GM19467 (cell line): ENCODE results near the gene DUSP8.
"Not testable (repeated sequence)": the region's sequence is repeated elsewhere in the genome, so short reads cannot be mapped to it uniquely, and the experiment has no call there.

Source experiments
- ATAC-seq: cut with Tn5 transposase; IDR thresholded peaks from one replicate; pipeline ENCODE4 v1.9.1; 2021; ENCODE audit warnings: mild to moderate bottlenecking, moderate library complexity; ENCODE audit not compliant: unreplicated experiment

DUSP8 gene

DNA sequence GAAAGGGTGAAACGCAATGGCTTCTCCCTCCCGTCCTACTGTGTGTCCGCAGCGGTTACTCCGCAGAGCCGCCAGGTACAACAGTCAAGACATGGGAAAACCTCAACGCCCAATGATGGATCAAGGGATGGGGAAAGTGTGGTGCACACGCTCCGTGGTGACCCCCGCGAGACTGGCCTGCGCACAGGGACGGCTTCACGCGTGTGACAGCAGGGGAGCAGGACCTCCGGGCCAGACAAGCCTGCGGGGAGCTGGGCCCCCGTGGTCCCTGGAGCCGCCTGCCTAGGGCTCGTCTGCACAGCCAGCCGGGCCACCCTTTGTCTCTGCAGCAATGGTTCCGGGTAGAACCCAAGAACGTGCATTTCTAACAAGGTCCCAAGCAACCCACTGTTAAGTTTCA lies 53.8 kb downstream of the DUSP8 start:
- ATAC-seq = no peak

DNA sequence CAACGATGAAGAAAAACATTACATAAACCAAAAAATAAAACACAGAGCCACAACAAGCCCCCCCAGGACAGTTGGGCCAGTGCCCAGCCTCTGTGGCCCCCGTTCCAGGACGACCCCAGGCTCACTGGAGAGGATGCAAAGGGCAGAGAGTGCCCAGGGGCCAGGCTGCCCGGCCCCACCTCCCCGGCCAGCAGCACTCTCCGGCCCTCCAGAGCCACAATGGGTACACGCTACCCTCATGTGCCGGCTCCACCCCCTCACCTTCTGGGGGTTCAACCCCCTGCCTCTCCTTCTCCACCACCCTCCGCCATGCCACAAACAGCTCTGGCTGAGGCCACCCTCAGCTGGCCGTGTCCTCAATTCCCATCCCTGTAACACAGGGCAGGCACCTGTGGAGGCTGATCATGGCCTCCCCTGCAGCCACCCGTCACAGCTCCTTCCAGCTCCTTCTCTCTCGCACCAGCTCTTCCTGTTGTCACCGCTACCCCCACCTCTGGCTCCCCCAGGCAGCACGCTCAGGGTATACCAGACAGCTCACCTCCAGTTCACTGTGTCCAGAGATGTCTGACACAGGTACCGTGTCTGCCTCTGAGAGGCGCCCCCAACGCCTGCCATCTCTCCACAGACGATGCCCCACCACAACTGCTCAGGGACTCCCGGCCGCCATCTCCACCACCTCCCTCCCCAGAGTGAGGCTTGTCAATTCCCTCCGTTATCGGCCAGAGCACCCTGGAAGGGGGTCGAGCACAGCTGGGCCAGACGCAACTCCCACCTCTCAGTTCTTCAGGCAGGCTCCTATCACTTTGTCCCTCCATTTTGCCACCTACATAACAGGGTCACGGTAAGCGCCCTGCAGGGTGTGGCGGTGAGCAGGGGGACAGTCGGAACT lies 54.7 kb downstream of the DUSP8 start:
- no peak for ATAC-seq

DNA sequence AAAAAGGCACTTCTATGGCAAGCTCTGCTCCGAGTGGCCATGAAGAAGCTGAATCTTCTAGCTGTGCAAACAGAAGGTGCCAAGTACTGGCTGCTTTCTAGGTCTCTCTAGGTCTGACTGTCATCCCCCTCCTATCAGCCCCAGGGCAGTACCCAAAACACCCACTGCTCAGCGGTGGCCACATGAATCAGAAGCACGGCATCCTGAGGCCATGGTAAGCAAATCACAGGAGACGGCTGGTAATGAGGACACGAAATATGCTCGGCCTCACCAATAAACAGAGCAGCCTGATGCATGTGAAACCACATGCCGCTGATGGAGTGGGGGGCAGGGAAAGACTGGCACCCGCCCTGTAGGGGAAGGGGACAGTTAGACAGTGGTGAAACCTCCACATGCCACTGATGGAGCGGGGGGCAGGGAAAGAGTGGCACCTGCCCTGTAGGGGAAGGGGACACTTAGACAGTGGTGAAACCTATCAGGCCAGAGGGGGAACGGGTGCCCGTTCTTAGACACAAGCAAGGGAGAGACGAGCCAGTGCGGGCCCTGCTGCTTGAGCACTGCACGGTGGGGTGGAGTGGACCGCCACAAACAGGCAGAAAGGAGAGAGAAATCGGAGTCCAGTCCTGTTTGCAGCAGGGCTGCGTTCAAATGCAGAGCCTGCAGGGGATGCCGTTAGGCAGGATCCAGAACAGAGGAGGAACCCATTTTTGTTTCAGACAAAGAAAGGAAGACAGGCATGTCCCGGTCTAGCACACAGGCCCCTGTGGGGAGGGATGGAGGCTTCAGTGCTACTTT lies 55.6 kb downstream of the DUSP8 start:
- ATAC-seq = no peak

DNA sequence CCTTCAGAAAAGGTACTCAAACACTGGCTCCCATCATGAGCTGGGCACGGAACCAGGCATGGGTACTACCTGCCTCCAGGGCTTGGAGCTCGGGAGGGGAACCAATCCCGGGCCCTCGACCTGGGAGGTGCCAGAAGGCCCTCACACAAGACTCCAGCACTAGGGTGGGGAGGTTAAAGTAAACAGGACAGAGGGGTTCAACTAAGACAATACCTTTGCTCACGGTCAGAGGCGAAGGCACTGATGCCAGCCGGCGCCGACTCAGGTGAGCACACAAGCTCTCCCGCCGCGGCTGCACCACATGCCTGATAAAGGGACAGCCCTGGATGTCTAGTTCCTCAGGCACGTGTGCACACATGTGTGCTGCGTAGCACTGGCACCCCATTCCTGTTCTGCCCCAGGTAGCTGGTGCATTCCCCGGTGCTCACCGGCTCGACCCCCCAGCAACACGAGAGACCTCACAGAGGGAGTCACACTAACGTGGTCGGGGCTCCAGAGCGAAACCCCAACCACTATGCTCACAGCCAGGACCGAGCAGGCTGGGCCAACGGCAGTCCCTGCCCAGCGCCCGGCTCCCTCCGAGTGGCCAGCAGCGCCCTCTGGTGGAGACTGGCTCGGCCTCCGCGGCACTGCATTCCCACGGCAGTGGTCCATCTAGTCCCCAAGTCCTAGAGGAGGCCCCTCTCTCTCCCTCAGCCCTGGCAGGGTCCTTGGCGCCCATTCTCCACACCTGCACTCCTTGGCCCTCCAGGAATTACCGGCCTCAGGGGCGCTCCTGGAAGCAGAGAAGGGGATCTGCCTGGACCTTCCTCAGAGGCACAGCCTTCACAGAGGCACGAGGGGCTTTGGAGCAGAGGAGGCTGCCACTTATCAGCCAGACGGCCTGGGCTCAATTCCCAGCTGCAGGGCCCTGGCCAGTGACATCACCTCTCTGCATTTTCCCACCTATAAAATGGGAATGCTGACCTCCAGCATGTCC lies 56.7 kb downstream of the DUSP8 start:
- no peak for ATAC-seq

DNA sequence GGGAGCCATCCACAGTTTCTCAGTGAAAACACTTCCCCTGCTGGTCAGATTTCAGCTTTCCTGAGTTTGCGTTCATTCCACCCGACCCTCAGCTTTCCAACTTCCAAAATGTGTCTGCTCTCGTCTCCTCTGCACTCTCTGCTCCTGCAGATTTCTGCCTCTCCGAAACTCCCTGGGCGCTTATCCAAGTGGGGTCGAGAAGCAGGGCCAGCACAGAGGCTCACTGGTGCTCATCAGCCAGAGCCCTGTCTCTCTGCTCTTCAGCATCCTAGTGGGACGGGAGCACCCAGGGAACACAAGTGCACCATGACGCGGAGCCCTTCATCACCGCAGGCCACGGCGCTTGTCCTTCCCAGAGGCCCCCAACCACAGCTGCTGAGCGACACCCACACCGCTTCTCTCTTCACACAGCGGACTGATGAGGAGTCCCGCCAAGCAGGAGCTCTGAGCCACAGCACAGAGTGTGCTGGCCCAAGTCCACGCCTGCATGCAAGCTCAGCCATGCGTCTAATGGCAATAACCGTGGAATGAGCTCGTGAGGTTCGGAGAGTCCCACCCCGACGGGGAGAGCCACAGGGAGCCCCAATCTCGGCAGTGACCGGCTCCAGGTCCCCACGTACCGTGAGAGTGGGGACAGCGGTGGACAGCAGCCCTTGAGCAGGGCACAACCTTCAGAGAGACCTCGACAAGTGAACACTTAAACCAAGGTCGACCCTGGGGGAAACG lies 57.6 kb downstream of the DUSP8 start:
- no peak for ATAC-seq

DNA sequence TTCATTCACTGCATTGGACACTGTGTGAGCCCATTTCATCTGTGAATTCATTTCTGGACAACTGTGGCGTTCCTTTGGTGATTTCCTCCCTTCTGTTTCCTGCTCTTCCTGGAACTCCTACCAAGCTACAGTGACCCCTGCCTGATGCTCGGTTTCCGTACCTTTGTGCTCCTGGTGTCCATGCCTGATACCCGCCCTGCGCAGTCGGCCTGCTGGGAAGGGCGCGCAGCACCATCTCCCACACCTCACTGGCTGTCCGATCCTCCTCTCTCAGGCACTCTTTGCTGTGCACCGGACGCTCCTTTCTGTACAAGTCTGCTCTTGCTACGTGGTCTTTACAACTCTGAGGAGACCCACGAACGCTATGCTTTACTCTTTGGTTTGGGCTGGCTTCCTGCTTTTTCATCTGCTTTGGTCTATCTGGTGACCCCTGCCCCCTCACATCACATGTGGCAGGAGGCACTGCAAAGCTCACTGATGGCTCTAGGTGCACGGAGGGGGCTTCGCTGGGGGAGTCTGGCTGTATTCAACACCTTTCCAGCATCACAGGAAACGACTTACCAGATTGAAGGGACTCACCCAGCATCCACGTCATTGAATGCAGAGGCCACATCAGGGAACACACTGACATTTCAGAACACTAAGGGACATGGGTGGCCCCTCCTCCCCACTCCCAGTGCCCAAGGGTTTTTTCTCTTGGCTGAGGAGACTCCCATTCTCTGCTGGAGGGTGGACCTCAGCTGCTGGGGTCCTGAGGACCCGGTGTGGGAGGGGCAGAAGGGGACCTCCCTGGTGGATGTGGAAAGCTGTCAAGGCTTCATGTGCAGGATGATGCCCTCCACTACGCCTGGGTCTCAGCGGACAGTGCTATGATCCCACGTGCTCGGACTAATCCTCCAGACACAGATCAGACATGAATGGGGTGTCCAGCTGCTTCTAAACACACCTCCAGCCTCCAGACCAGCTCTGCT lies 58.5 kb downstream of the DUSP8 start:
- no peak for ATAC-seq

DNA sequence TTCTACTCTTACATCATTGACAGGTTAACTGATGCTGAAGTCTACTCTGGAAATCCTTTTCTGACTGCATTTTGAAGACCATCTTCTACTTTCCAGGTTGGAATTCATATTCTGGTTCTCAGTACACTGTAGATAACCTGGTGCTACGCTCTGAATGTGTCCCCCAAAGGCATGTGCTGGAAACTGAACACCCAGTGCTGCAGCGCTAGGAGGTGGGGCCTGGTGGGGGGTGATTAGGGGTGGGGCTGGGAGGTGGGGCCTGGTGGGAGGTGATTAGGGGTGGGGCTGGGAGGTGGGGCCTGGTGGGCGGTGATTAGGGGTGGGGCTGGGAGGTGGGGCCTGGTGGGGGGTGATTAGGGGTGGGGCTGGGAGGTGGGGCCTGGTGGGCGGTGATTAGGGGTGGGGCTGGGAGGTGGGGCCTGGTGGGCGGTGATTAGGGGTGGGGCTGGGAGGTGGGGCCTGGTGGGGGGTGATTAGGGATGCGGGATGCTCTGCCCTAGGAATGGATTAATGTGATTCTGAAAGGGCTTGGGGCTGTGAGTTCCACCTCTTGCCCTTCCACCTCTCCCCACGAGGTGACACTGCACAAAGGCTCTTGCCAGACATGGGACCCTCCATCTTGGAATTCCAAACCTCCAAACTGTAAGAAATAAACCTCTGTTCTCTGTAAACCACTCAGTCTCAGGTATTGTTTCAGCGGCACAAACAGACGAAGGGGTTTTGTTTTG lies 59.4 kb downstream of the DUSP8 start:
- ATAC-seq = not testable (repeated sequence)

DNA sequence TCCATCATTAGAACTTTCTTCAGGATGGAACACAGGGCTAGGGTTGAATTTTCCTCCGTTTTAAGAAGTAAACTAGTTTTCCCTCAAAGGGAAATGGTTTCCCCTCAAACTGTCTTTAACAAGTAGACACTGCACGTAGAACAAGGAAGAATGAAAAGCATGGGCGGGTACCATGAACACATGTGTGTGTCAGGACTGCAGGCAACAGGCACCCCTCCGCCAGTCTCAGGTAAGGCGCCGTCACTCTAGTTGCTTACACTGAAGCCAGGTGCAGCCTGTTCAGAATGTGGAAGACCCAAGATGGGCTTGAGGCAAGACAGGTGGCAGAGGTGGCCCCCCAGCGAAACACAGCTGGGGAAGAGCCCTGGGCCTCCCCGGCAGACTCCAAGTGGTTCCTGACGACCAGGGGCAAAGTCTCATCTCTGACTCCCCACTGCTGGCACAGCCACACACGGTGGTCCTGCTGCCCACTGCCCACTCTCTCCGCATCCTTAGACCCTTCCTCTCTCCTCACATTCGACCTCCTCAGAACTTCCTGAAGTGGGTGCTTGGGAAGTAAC lies 60.1 kb downstream of the DUSP8 start:
- no peak for ATAC-seq

DNA sequence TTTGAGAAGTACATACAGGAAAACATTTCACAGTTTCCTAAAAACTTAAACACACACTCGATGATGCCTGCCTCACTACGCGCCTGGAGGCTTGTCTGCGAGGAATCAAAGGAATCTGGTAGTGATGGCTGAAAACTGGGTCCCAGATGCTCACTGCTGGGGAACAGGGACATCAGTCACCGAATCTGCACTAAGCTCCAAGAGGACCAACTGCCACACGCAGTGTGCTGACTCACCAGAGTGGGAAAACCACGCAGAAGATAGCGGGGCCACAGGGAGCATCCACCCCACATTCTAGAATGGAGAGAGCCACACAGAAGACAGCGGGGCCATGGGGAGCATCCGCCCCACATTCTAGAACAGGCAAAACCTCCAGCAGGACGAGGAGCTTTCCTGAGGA lies 61.1 kb downstream of the DUSP8 start:
- ATAC-seq = no peak

DNA sequence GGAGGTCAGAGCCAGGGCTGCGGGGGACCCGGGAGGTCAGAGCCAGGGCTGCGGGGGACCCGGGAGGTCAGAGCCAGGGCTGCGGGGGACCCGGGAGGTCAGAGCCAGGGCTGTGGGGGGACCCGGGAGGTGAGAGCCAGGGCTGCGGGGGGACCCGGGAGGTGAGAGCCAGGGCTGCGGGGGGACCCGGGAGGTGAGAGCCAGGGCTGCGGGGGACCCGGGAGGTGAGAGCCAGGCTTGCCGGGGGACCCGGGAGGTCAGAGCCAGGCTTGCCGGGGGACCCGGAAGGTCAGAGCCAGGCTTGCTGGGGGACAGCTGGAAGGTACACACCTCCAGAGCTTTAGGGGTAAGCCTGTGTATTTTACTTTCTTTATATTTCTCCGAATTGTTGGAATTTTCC lies 61.7 kb downstream of the DUSP8 start:
- ATAC-seq = not testable (repeated sequence)

DNA sequence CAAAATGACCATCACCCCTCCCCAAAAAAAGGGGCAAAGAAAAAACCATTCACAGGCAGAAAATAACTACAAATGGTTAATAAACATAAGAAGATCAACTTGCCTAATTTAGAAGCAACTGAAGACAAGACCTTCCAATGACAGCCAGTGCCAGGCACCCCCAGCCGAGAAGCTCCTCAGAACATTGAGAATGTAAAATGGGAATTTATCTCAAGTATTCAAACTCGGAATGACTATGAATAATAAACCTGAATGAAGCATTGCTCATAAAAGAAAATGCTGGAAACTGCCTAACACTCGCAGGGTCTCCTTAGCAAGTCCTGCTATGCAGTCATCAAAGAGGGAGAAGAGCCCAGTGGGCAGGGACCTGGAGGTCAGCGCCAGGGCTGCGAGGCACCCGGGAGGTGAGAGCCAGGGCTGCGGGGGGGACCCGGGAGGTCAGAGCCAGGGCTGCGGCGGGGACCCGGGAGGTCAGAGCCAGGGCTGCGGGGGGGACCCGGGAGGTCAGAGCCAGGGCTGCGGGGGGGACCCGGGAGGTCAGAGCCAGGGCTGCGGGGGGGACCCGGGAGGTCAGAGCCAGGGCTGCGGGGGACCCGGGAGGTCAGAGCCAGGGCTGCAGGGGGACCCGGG lies 62.3 kb downstream of the DUSP8 start:
- no peak for ATAC-seq

DNA sequence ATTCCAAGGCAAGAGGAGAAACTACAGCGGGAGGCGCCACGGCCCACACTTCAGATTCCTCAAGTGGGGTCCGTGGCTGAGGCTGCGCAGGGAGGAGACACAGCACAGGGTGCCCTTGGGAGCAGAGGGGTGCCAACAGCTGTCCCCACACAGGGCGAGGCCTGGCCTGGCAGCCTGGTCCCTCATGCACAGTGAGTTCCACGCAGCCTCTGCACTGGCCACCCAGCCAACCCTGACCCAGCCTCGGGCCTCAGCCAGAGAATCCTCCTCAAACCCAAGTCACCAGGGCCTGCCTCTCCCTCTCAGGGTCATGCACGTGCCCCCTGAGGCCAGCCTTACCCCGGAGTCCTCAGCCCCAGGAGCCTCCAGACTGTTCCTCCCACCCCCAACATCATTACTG lies 63.1 kb downstream of the DUSP8 start:
- no peak for ATAC-seq

DNA sequence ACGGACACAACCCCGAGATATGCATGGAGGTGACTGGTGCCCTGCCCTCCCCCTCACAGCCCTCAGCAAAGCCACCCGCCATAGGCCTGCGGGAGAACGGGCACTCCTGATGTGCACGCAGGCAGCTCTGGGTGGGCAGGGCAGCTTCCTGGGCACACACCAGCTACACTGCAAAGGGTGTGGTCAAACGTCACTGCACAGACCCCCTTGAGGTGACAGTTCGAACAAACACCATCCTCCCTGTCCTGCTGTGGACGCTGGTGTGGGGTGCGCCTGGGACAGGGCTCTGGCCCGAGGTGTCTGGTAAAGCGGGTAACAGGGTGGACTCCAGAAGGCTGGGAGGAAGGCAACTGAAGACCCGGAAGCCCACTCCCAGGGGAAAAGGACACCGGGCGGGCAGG lies 63.6 kb downstream of the DUSP8 start:
- no peak for ATAC-seq

DNA sequence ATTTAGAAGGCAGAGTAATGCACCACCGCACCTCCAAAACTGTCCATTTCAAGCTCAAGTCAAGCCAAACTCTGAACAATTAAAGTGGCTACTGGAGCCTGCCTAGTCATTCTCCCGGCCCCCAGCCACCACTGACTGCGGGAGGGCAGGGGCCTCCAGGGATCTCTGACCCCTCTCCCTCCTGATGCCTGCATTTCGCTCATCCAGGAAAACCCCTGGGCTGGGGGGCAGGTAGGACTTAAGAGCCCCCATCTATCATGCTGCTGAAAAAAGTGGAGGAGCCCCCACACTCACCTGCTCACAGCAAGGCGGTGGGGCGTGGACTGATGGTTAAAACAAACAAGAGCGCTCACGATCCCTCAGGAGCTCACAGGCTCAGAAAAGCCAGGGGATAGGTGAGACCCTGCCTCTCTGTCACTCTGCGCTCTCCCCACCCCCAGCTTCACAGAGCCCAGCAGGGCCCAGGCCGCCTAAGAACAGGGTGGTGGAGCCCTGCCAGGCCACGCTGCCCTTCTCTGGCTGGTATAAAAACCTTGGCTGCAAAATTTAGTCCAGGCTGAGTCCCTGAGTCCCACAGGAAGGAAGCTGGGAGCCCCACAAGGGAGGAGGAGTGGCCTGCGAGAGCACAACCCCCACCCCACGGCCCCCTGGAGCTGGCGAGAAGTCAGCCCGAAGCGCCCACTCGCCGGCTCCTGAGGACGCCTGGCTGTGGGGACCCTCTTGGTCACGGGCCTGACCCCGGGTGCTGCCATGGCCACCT lies 64.5 kb downstream of the DUSP8 start:
- ATAC-seq = no peak

DNA sequence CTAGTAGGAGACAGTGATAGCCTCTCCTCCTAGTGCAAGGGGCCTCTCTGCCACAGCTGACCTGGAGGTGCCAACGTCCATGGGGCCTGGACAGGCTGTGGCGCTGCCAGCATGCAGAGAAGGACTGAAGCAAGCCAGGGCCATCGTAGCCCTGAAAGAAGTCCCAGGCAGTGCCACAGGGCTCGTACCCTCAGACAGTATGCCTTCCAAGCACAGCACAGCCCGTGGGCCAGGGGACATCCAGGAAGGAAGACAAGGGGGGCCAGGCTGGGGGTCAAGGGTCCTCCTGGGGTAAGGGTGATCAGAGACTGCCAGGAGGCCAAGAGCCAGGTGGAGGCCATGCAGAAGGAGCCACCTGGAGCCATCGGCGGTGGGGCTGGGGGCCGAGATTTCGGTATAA lies 65.1 kb downstream of the DUSP8 start:
- ATAC-seq = no peak

DNA sequence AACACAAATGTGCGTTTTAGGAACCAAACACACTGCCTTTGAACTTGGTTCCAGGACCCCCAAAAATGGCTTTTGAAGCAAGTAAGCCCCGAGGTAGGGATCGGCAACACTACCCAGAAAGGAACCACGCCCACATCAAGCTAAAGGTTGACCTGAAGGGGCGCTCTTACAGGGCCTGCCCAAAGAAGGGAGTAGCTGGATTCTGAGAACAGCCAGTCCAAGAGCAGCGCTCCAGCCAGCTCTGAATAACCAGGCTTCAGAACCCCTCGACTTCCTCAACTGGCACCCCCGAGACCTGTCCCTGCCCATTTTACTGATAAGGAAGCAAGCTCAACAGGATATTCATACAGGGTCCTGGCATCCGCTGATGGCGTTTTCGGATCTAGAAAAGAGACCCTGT lies 66.6 kb downstream of the DUSP8 start:
- ATAC-seq = no peak
